NCI-H748 treated with DMSO at 0.1 percent for 48 hours (cell line): ENCODE measurements around the gene FANK1.

ENCODE experiments used
- DNase-seq: peaks from one replicate; lab custom pipeline; 2025; lab: John Stamatoyannopoulos, UW

The FANK1 gene

GRCh38 chr10:125896088-125896934 is at the start of gene FANK1:
TSS of gene FANK1 (plus strand) at chr10:125896564. CDS start at chr10:125896643, 79 bp downstream.
- peak; percentile 51 for DNase-seq

GRCh38 chr10:125846894-125847293 is 49.5 kb upstream of the FANK1 start:
- DNase-seq = no peak

- no peak for DNase-seq
These were observed 48.0 kb upstream of the FANK1 start for GRCh38 chr10:125848371-125848770.

GRCh38 chr10:125848857-125849256 is 47.5 kb upstream of the FANK1 start:
- no peak for DNase-seq

GRCh38 chr10:125849448-125849847 is 46.9 kb upstream of the FANK1 start:
- DNase-seq = no peak

GRCh38 chr10:125850766-125851731 is 45.3 kb upstream of the FANK1 start:
- no peak for DNase-seq

GRCh38 chr10:125852487-125852886 is 43.9 kb upstream of the FANK1 start:
- DNase-seq = no peak

GRCh38 chr10:125857185-125857760 is 39.1 kb upstream of the FANK1 start:
- DNase-seq = no peak

GRCh38 chr10:125859128-125859817 is 37.1 kb upstream of the FANK1 start:
- peak; percentile 57 for DNase-seq

GRCh38 chr10:125865120-125865519 is 31.2 kb upstream of the FANK1 start:
- no peak for DNase-seq

- DNase-seq = no peak
These were observed 29.8 kb upstream of the FANK1 start for GRCh38 chr10:125866421-125867029.

- peak; percentile 4 for DNase-seq
These were observed 27.9 kb upstream of the FANK1 start for GRCh38 chr10:125868372-125868975.

- no peak for DNase-seq
These were observed 25.0 kb upstream of the FANK1 start for GRCh38 chr10:125871338-125871737.

- DNase-seq = no peak
These were observed 17.2 kb upstream of the FANK1 start for GRCh38 chr10:125878957-125879835.

- DNase-seq = no peak
These were observed 15.6 kb upstream of the FANK1 start for GRCh38 chr10:125880719-125881118.

- no peak for DNase-seq
These were observed 15.2 kb upstream of the FANK1 start, which contains the start of gene DHX32 for GRCh38 chr10:125881192-125881591. TSS of gene DHX32 (minus strand) at chr10:125881292. CDS start at chr10:125880824, 468 bp downstream.

- no peak for DNase-seq
These were observed 13.8 kb upstream of the FANK1 start for GRCh38 chr10:125882596-125882995.

- no peak for DNase-seq
These were observed 13.2 kb upstream of the FANK1 start for GRCh38 chr10:125883211-125883610.

GRCh38 chr10:125886914-125887512 is 9.4 kb upstream of the FANK1 start:
- DNase-seq = no peak
